Measurements from ENCODE around the gene MAN1A1. TPM values are rescaled to one million over a fixed set of nuclear protein-coding genes. Genes with fewer than 3 reads are reported as not detected.

MAN1A1 gene
- total RNA-seq, 4 donors from 2014 or later, result 19.0 to 34.8 (median 21.1) TPM

DNA sequence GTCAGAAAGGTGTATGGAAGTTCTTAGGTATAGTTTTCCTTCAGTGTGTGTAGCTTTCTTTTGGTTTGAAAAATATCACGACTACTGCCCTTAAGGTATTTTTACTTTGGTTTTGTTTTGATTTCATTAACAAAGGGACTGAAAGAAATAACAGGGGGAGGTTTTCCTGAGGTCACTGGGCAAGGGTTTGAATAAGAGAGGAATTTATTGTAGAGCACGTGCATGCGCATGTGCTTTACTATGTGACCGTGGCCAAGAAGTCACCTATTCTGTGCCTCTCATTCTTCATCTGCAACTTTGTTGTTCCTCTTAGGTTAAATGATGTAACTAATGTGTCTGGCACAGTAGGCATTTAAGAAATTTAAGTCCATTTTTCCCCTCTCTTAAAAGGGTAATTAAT is 4.1 kb upstream of the MAN1A1 start:
- Histone ChIP-seq H3K36me3 (no peaks in the 10 kb centered on the region), H3K4me3 (no peak overlapping the region), H3K9me3 (no peaks in the 10 kb centered on the region), H3K27me3 (peaks cover 2 to 11% (median 5%) of the 10 kb centered on the region in 3 donors), H3K27ac (peak overlapping the region in 3 of 4 donors; percentile 20 to 37 (median 30)), H3K4me1 (peaks cover 0 to 7% of the 10 kb centered on the region in 2 donors)
- intact Hi-C loops (cut with DNase I; ENCODE audit: low total_unique reads), result no loop called here
- TF ChIP-seq POLR2A (IDR thresholded peaks at IDR 0.05), result no peak
- TF ChIP-seq, protein P1, sequence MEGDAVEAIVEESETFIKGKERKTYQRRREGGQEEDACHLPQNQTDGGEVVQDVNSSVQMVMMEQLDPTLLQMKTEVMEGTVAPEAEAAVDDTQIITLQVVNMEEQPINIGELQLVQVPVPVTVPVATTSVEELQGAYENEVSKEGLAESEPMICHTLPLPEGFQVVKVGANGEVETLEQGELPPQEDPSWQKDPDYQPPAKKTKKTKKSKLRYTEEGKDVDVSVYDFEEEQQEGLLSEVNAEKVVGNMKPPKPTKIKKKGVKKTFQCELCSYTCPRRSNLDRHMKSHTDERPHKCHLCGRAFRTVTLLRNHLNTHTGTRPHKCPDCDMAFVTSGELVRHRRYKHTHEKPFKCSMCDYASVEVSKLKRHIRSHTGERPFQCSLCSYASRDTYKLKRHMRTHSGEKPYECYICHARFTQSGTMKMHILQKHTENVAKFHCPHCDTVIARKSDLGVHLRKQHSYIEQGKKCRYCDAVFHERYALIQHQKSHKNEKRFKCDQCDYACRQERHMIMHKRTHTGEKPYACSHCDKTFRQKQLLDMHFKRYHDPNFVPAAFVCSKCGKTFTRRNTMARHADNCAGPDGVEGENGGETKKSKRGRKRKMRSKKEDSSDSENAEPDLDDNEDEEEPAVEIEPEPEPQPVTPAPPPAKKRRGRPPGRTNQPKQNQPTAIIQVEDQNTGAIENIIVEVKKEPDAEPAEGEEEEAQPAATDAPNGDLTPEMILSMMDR (IDR thresholded peaks at IDR 0.05 in 4 of 5, conservative IDR thresholded peaks at IDR 0.05 in 1 of 5), result no peak
- in situ Hi-C loops (cut with MboI; ENCODE audit: low sequenced_read_pairs in 4 of 4), result loop anchor here in 1 of 4 donors (10.0 kb wide), 1 partner anchor 101 kb away; no protein-coding TSS in a partner anchor
- DNase-seq, result no peak
- ATAC-seq, result no peak

DNA sequence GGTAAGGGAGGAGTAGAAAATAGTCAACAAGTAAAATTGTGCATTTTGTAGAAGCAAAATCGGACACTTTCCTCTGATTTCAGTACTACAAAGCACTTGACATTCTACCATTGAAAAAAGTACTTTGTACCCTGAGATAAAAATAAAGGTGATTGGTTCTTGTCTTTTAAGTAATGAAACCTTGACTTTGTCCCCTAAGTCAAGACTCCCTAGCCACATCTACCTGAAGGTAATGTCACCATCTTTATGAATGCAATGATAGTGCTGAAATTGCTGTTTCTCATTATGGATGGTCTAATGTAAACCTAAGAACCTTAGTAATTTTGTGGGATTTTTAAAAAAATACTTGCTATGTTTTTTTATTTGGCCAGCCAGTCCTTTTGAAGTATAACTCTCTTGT is 2.4 kb upstream of the MAN1A1 start:
- ATAC-seq (no peak), DNase-seq (no peak)
- H3K4me1 ChIP-seq, result peaks cover 0 to 7% of the 10 kb centered on the region in 2 donors
- no peak overlapping the region for H3K4me3 ChIP-seq
- H3K27ac ChIP-seq, result no peak overlapping the region
- H3K9me3 ChIP-seq, result no peaks in the 10 kb centered on the region
- intact Hi-C loops (cut with DNase I; ENCODE audit: low total_unique reads), result no loop called here
- TF ChIP-seq, protein P1 (IDR thresholded peaks at IDR 0.05 in 4 of 5, conservative IDR thresholded peaks at IDR 0.05 in 1 of 5), result no peak
- no peak for TF ChIP-seq POLR2A (IDR thresholded peaks at IDR 0.05)
- H3K36me3 ChIP-seq, result no peaks in the 10 kb centered on the region
- in situ Hi-C loops (cut with MboI; ENCODE audit: low sequenced_read_pairs in 4 of 4), result loop anchor here in 1 of 4 donors (10.0 kb wide), 1 partner anchor 103 kb away; no protein-coding TSS in a partner anchor
- peaks cover 2 to 22% (median 14%) of the 10 kb centered on the region in 3 donors for H3K27me3 ChIP-seq

DNA sequence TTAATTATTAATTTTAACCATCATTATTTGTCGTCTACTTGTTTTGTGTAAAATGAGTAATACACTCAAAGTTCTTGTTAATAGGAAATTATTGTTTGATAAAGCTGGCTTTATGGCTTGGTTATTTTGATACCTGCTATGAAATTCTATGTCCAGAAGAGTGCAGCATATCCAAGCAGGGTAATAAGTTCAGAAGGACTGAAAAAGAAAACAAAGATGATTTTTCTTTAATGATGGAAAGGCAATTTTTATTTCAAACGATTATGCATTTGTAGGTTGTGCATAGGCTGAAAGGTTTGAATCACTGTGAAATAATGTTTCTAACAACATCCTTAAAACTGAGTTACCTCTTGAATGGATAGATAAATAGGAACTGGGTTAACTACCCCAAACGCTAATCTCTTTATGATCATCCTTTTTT is 1.4 kb upstream of the MAN1A1 start:
- TF ChIP-seq, protein P1 (IDR thresholded peaks at IDR 0.05 in 4 of 5, conservative IDR thresholded peaks at IDR 0.05 in 1 of 5), result peak in 3 of 5 experiments; percentile 12 to 38 (median 20)
- no peak for TF ChIP-seq POLR2A (IDR thresholded peaks at IDR 0.05)
- H3K27ac ChIP-seq, result peak overlapping the region; percentile 83 to 89 (median 86)
- DNase-seq (no peak), ATAC-seq (no peak)
- peaks cover 2 to 25% (median 14%) of the 10 kb centered on the region in 3 donors for H3K27me3 ChIP-seq
- peak overlapping the region; percentile 72 to 75 (median 72) for H3K4me3 ChIP-seq
- intact Hi-C loops (cut with DNase I; ENCODE audit: low total_unique reads), result no loop called here
- no peaks in the 10 kb centered on the region for H3K9me3 ChIP-seq
- in situ Hi-C loops (cut with MboI; ENCODE audit: low sequenced_read_pairs in 4 of 4), result loop anchor here in 1 of 4 donors (10.0 kb wide), 1 partner anchor 104 kb away; no protein-coding TSS in a partner anchor
- peaks cover 0 to 7% of the 10 kb centered on the region in 2 donors for H3K4me1 ChIP-seq
- no peaks in the 10 kb centered on the region for H3K36me3 ChIP-seq

DNA sequence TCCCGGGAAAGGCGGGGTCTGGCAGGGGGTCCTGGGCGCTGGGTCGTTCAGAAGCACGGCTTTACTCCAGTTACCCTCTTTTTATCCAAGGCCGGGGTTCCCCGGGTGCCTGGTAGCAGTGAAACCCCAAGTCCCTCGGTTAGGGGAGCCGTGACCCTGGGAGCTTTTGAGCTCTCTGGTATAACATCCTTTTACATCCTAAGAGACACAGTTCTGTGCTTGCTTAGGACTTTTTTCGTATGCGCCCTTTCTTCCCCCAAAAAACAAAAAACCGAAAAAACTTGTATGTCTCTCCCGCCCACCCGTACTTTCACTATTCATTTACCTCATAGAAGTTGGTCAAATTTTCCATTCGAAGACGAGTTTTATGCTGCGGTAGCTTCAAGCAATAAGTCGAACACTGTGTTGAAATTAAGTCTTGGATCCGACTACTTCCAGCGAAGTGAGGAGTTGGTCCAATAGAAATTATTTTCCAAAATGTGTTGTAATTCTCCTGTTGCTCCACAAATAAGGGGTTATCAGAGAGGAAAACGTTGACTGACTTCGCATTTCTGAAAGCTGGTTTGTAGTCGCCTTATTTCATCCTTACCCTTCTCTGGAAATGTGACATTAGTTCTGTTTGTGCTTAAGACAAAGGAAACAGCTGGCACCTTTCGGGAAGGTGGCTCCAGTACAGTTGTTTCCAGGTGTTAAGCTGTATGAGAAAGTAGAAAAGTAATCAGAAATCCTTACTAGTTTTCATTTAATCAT is 816 bp upstream of the MAN1A1 start:
- Histone ChIP-seq H3K4me3 (peak overlapping the region; percentile 72 to 75 (median 72)), H3K4me1 (peaks cover 0 to 7% of the 10 kb centered on the region in 2 donors), H3K9me3 (no peaks in the 10 kb centered on the region), H3K27ac (peak overlapping the region; percentile 83 to 89 (median 86)), H3K27me3 (peaks cover 2 to 25% (median 14%) of the 10 kb centered on the region in 3 donors), H3K36me3 (no peaks in the 10 kb centered on the region)
- ATAC-seq (peak; percentile 46 to 60), DNase-seq (no peak)
- intact Hi-C loops (cut with DNase I; ENCODE audit: low total_unique reads), result no loop called here
- TF ChIP-seq POLR2A (IDR thresholded peaks at IDR 0.05), result no peak
- TF ChIP-seq, protein P1 (IDR thresholded peaks at IDR 0.05 in 4 of 5, conservative IDR thresholded peaks at IDR 0.05 in 1 of 5), result no peak
- in situ Hi-C loops (cut with MboI; ENCODE audit: low sequenced_read_pairs in 4 of 4), result loop anchor here in 1 of 4 donors (10.0 kb wide), 1 partner anchor 104 kb away; no protein-coding TSS in a partner anchor

Measured in gastrocnemius medialis (tissue), 4 donors.